Right lobe of liver (tissue), 6 donors: ENCODE measurements around the gene ADAM17. TPM values are rescaled to one million over a fixed set of nuclear protein-coding genes. Genes with fewer than 3 reads are reported as not detected.

Source experiments
- ATAC-seq, 4 donors: fragments of 200-7000 bp; cut with Tn5 transposase; one replicate each; pipeline ENCODE4 v1.9.1; 2020; ENCODE audit warnings: mild to moderate bottlenecking in 4 of 4, moderate library complexity in 4 of 4
- DNase-seq, 3 donors: peaks; one replicate each; pipeline ENCODE4 v3.0.0-alpha.2; 2020
- H3K27ac ChIP-seq, 3 donors: fragments of 200-600 bp; one replicate each; pipeline ENCODE4 v1.8.0; 2022
- H3K27me3 ChIP-seq, 2 donors: fragments of 200-600 bp; one replicate each; pipeline ENCODE4 v1.8.0; 2022
- H3K36me3 ChIP-seq, 4 donors: fragments of 200-600 bp; sonication (generic) in 1 of 4; one replicate each; pipeline versions ENCODE4 v1.5.1 to v1.8.0; 2017 to 2022; ENCODE audit warnings: control low read depth in 1 of 4
- H3K4me1 ChIP-seq, 4 donors: fragments of 200-600 bp; sonication (generic) in 1 of 4; one replicate each; pipeline versions ENCODE4 v1.5.1 to v1.8.0; 2017 to 2022; ENCODE audit warnings: control low read depth in 1 of 4
- H3K4me3 ChIP-seq, 3 donors: fragments of 200-600 bp; one replicate each; pipeline ENCODE4 v1.8.0; 2022
- H3K9me3 ChIP-seq, 4 donors: fragments of 200-600 bp; sonication (generic) in 1 of 4; one replicate each; pipeline versions ENCODE4 v1.5.1 to v1.8.0; 2017 to 2022; ENCODE audit warnings: control low read depth in 1 of 4
- CTCF ChIP-seq, 4 donors: fragments of 200-600 bp in 3 of 4; fragments of 450-650 bp in 1 of 4; IDR thresholded peaks; one replicate each; pipeline versions ENCODE4 v1.5.1 to v1.8.0; 2016 to 2022; ENCODE audit warnings: antibody characterized with exemption in 4 of 4, mild to moderate bottlenecking in 2 of 4
- POLR2A ChIP-seq: fragments of 450-650 bp; IDR thresholded peaks from one replicate; pipeline ENCODE4 v1.6.1; 2017; ENCODE audit warnings: antibody characterized with exemption, mild to moderate bottlenecking
- WGBS: methylation state at CpG from one replicate; pipeline ENCODE4 v1.1.6; 2018; ENCODE audit warnings: low coverage, low lambda C conversion rate; ENCODE audit not compliant: insufficient coverage; ENCODE audit errors: missing lambda C conversion rate; 5-methylcytosine and 5-hydroxymethylcytosine counted together
- intact Hi-C, 2 donors: fragments of 100-400 bp; cut with DNase I; formaldehyde crosslinking; loops; one replicate each; pipeline versions ENCODE4 v1.11.2 to v1.14.1; 2022
- total RNA-seq, 6 experiments: library from RNA; depleted of rRNA in 2 of 6; stranded (reverse); fragments of >200 nt in 2 of 6; fragmentation: NEBNext Ultra II Directional in 3 of 6; extraction: Animal tissue kit (Norgen Biotek cat#: 25700) in 3 of 6; gene quantifications; one replicate each; pipeline versions ENCODE4 v1.1.0 to v1.2.4, GENCODE V29; 2016 to 2023
- donor health status: DM: no; HTN: yes; CAD: no.
- donor health status: DM: no; HTN: no; CAD: no.
- donor health status: DM: no; HTN: no; CAD: no.
- donor health status: DM: no; HTN: yes; CAD: no.
- donor health status: DM: no; HTN: yes; CAD: no.

The ADAM17 gene
- total RNA-seq, 6 experiments from 2014 or later = 5.1 to 11.7 (median 6.6) TPM

- ATAC-seq (peak; percentile 28 to 52 (median 46)), DNase-seq (peak in 2 of 3 donors; percentile 28 to 49)
- Histone ChIP-seq H3K27ac (peak overlapping the region in 1 of 3 donors; percentile 82), H3K36me3 (peaks cover 0 to 2% (median under 1%) of the 10 kb centered on the region in 4 donors), H3K4me1 (peaks cover 0 to 11% (median 6%) of the 10 kb centered on the region in 4 donors), H3K27me3 (no peaks in the 10 kb centered on the region), H3K4me3 (peak overlapping the region; percentile 57 to 83 (median 78)), H3K9me3 (no peaks in the 10 kb centered on the region)
- TF ChIP-seq POLR2A = no peak
- TF ChIP-seq CTCF (IDR thresholded peaks at IDR 0.05) = peak; percentile 14 to 36 (median 28)
- intact Hi-C loops = no loop called here
- 38% methylated on average over 4 of the region's 24 CpGs for WGBS
These were observed 82.2 kb downstream of the ADAM17 start for GRCh38 chr2:9473308-9473984.

- Histone ChIP-seq H3K36me3 (peaks cover 0 to 4% (median under 1%) of the 10 kb centered on the region in 4 donors), H3K4me1 (peaks cover 0 to 11% (median 6%) of the 10 kb centered on the region in 4 donors), H3K4me3 (no peak overlapping the region), H3K9me3 (no peaks in the 10 kb centered on the region), H3K27me3 (no peaks in the 10 kb centered on the region), H3K27ac (no peak overlapping the region)
- intact Hi-C loops = no loop called here
- ATAC-seq (no peak), DNase-seq (peak in 1 of 3 donors; percentile 16)
- 96% methylated on average over 8 of the region's 9 CpGs for WGBS
- TF ChIP-seq POLR2A (no peak), CTCF (IDR thresholded peaks at IDR 0.05) (no peak)
These were observed 83.1 kb downstream of the ADAM17 start for GRCh38 chr2:9472511-9472910.

GRCh38 chr2:9471206-9471605 lies 84.4 kb downstream of the ADAM17 start:
- peaks cover 0 to 4% (median under 1%) of the 10 kb centered on the region in 4 donors for H3K36me3 ChIP-seq
- 90% methylated on average over 5 of the region's 5 CpGs for WGBS

GRCh38 chr2:9467687-9468086 lies 87.9 kb downstream of the ADAM17 start:
- Histone ChIP-seq H3K27me3 (no peaks in the 10 kb centered on the region), H3K4me3 (no peak overlapping the region), H3K27ac (no peak overlapping the region), H3K4me1 (no peaks in the 10 kb centered on the region), H3K9me3 (no peaks in the 10 kb centered on the region), H3K36me3 (peaks cover 0 to 4% (median under 1%) of the 10 kb centered on the region in 4 donors)
- DNase-seq = no peak
- 77% methylated on average over 4 of the region's 10 CpGs for WGBS
- intact Hi-C loops = no loop called here
- TF ChIP-seq POLR2A = no peak
- no peak for TF ChIP-seq CTCF (IDR thresholded peaks at IDR 0.05)
- no peak for ATAC-seq

More at GRCh38 chr2:9471206-9471605, 84.4 kb downstream of the ADAM17 start:
- ATAC-seq (no peak), DNase-seq (no peak)
- H3K27me3 ChIP-seq = no peaks in the 10 kb centered on the region
- H3K4me1 ChIP-seq = peaks cover 0 to 11% (median 6%) of the 10 kb centered on the region in 4 donors
- intact Hi-C loops = no loop called here
- TF ChIP-seq CTCF (IDR thresholded peaks at IDR 0.05) = no peak
- TF ChIP-seq POLR2A = no peak
- H3K9me3 ChIP-seq = no peaks in the 10 kb centered on the region
- H3K4me3 ChIP-seq = no peak overlapping the region
- no peak overlapping the region for H3K27ac ChIP-seq
